Measurements from ENCODE around the gene TEKTIP1. TPM values are rescaled to one million over a fixed set of nuclear protein-coding genes. Genes with fewer than 3 reads are reported as not detected.

TEKTIP1 gene
- total RNA-seq, 1 donor from 2014 or later = not detected

DNA sequence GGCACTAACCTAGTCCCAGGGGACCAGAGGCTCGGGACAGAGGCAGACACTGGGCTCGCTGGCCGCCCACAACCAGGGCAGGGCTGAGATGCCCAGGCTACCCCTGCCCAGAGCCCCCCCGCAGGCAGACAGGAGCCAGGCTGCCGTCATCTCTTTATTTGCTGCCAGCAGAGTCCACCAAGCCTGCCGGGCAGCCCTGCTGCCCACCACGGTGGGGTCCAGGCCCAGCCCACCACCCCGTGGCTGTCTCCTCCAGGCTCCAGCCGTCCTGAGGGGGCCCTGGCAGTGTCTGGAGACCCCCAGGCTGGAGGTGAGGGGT lies 5.0 kb downstream of the TEKTIP1 start:
- Histone ChIP-seq H3K27me3 (ENCODE audit: control insufficient read depth, insufficient read depth, low read length) (no peaks in the 10 kb centered on the region), H3K4me3 (ENCODE audit: low read depth, low read length) (no peak overlapping the region), H3K36me3 (ENCODE audit: control insufficient read depth, insufficient read depth, low read length) (peaks cover 2% of the 10 kb centered on the region)
- TF ChIP-seq, protein P1, sequence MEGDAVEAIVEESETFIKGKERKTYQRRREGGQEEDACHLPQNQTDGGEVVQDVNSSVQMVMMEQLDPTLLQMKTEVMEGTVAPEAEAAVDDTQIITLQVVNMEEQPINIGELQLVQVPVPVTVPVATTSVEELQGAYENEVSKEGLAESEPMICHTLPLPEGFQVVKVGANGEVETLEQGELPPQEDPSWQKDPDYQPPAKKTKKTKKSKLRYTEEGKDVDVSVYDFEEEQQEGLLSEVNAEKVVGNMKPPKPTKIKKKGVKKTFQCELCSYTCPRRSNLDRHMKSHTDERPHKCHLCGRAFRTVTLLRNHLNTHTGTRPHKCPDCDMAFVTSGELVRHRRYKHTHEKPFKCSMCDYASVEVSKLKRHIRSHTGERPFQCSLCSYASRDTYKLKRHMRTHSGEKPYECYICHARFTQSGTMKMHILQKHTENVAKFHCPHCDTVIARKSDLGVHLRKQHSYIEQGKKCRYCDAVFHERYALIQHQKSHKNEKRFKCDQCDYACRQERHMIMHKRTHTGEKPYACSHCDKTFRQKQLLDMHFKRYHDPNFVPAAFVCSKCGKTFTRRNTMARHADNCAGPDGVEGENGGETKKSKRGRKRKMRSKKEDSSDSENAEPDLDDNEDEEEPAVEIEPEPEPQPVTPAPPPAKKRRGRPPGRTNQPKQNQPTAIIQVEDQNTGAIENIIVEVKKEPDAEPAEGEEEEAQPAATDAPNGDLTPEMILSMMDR (IDR thresholded peaks at IDR 0.05; ENCODE audit: insufficient read depth, low read length, poor library complexity, severe bottlenecking) = no peak
- no peak for DNase-seq (ENCODE audit: low read depth)

DNA sequence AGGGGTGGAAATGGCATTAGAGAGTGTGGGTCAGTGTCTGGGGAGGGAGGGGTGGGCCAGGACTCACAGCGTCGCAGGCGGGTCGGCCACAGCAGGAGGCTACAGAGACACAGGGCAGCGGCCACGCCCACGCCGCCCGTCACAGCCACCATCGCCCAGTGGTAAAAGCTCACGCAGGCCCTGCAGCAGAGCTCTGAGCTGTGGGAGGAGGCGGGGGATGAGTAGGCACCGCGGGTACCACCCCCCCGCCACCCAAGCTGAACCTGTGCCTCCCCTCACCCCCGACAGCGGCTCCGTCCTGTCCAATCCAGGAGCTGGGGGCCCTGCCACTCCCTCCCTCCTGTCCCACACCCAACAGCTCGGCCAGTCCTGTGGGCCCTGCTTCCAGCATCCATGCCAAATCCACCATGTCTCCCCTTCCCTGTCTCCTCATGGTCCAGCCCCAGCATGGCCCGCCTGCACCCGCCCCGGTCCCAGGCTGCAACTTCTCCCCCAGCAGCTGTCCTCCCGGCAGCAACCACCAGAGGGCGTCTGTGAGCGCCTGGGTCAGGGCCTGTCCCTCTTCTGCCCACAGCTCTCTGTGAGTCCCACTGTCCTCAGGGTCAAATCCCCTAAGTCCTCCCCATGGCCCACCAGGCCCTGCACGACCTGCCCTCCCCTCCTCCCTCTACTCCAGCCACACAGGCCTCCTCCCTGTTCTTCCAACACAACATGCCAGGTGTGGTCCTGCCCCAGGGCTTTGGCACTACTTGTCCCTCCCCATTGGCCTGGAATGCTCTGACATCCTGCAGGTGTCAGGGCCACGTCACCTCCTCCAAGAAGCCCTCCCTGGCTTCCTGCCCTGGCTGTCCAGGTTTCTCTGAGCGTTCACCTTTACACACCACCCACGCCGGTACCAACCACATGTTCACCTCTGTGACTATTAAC lies 6.0 kb downstream of the TEKTIP1 start:
- Histone ChIP-seq H3K27me3 (ENCODE audit: control insufficient read depth, insufficient read depth, low read length) (no peaks in the 10 kb centered on the region), H3K4me3 (ENCODE audit: low read depth, low read length) (no peak overlapping the region), H3K36me3 (ENCODE audit: control insufficient read depth, insufficient read depth, low read length) (peaks cover 2% of the 10 kb centered on the region)
- TF ChIP-seq, protein P1 (IDR thresholded peaks at IDR 0.05; ENCODE audit: insufficient read depth, low read length, poor library complexity, severe bottlenecking) = peak; percentile 99
- no peak for DNase-seq (ENCODE audit: low read depth)

DNA sequence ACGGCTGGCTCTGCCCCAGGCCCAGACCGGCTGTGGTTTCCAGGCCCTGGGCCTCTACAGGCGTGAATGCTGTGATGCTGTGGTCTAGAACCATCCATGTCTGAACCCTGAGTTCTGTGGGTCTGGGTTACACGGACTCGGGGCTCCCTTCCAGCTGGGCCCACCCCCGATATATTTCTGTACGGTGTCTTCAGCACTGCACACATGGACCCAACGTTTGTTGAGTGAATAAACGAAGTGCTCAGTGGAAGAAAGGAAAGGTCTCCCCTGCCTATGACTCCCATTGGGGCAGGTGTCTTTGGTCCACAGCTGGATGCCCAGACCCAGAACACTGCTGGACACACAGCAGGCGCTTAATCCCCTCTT lies 6.7 kb downstream of the TEKTIP1 start:
- Histone ChIP-seq H3K36me3 (ENCODE audit: control insufficient read depth, insufficient read depth, low read length) (peaks cover 2% of the 10 kb centered on the region), H3K27me3 (ENCODE audit: control insufficient read depth, insufficient read depth, low read length) (no peaks in the 10 kb centered on the region), H3K4me3 (ENCODE audit: low read depth, low read length) (no peak overlapping the region)
- TF ChIP-seq, protein P1 (IDR thresholded peaks at IDR 0.05; ENCODE audit: insufficient read depth, low read length, poor library complexity, severe bottlenecking) = no peak
- no peak for DNase-seq (ENCODE audit: low read depth)

DNA sequence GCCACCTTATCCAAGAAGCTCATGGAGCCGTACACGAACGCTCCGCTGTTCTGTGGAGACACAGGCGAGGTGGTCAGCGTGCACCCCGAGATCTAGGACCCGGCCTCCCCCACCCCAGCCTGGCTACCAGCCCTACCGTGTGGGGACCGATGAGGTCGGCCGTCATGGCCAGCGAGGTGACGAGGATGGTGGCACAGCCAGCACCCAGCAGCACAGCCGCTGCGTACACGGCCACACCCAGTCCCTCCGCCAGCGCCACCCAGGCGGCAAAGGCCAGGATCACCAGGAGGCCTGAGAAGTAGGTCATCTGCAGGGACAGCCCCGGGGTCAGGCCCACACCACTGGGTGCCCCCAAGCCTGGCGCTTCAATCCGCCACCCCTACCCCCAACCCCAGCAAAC lies 7.1 kb downstream of the TEKTIP1 start:
- no peak for DNase-seq (ENCODE audit: low read depth)
- TF ChIP-seq, protein P1 (IDR thresholded peaks at IDR 0.05; ENCODE audit: insufficient read depth, low read length, poor library complexity, severe bottlenecking) = no peak
- Histone ChIP-seq H3K36me3 (ENCODE audit: control insufficient read depth, insufficient read depth, low read length) (peaks cover 2% of the 10 kb centered on the region), H3K4me3 (ENCODE audit: low read depth, low read length) (no peak overlapping the region), H3K27me3 (ENCODE audit: control insufficient read depth, insufficient read depth, low read length) (no peaks in the 10 kb centered on the region)

DNA sequence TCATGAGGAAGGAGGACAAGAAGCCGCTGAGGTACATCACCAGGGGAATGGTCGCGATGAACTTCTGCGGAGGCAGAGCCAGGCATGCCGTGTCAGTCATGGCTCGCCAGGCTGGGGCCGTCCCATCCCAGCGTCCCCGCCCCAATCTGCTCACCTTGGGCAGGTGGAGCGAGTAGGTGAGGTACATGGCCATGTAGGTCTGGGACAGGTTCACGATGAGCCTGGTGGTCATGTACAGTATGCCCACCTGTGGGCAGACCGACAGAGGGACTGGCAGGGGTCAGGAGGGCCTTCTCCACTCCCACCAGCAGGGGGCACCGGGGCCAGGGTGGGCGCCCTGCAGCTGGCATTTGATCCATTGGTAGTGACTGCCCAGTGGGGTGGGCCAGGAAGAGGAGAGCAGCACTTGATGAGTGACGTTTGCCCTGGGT lies 8.3 kb downstream of the TEKTIP1 start:
- Histone ChIP-seq H3K36me3 (ENCODE audit: control insufficient read depth, insufficient read depth, low read length) (peaks cover 2% of the 10 kb centered on the region), H3K27me3 (ENCODE audit: control insufficient read depth, insufficient read depth, low read length) (no peaks in the 10 kb centered on the region), H3K4me3 (ENCODE audit: low read depth, low read length) (no peak overlapping the region)
- TF ChIP-seq, protein P1 (IDR thresholded peaks at IDR 0.05; ENCODE audit: insufficient read depth, low read length, poor library complexity, severe bottlenecking) = peak; percentile 65
- no peak for DNase-seq (ENCODE audit: low read depth)

All from kidney epithelial cell (primary cell).